Activated T-helper 1 cell treated with anti-CD3 and anti-CD28 coated beads, Interleukin-12 subunit alpha, Interleukin-12 subunit beta, Interleukin-2, Interleukin-4 antibody, amounts not matched to agents 30 ng/mL and 10 ng/mL and 1 ng/mL, durations not matched to agents 14 hours and 24 hours and 36 hours (primary cell): ENCODE data around the gene PEX6. TPM values are rescaled to one million over a fixed set of nuclear protein-coding genes. Genes with fewer than 3 reads are reported as not detected.
A peak's percentile ranks its signal among the peaks of the same experiment; 100 is the strongest.

ENCODE experiments used
- DNase-seq: peaks from one replicate; pipeline ENCODE4 v3.0.0; 2021; ENCODE audit warnings: low spot score
- H3K27ac Mint-ChIP-seq: one replicate; pipeline ENCODE4 v1.8.0; 2021; ENCODE audit warnings: mild to moderate bottlenecking, mixed read lengths
- H3K27me3 Mint-ChIP-seq: one replicate; pipeline ENCODE4 v1.8.0; 2022; ENCODE audit warnings: mild to moderate bottlenecking, moderate library complexity, mixed read lengths; ENCODE audit not compliant: insufficient read depth
- H3K36me3 Mint-ChIP-seq: one replicate; pipeline ENCODE4 v1.8.0; 2021; ENCODE audit warnings: low read depth, mixed read lengths
- H3K4me1 Mint-ChIP-seq: one replicate; pipeline ENCODE4 v1.8.0; 2021; ENCODE audit warnings: low read depth, mixed read lengths
- H3K4me3 Mint-ChIP-seq: one replicate; pipeline ENCODE4 v1.8.0; 2021; ENCODE audit warnings: mild to moderate bottlenecking, moderate library complexity, mixed read lengths
- H3K9me3 Mint-ChIP-seq: one replicate; pipeline ENCODE4 v1.8.0; 2021; ENCODE audit warnings: mixed read lengths
- intact Hi-C: fragments of 100-400 bp; cut with micrococcal nuclease; formaldehyde crosslinking; loops from one replicate; pipeline ENCODE4 v1.15.1; 2024
- total RNA-seq: library from RNA; stranded (reverse); gene quantifications from 2 replicates; pipeline ENCODE4 v1.2.3, GENCODE V29; 2022

The PEX6 gene
- total RNA-seq, 1 donor from 2014 or later, result 20.9 TPM

DNA sequence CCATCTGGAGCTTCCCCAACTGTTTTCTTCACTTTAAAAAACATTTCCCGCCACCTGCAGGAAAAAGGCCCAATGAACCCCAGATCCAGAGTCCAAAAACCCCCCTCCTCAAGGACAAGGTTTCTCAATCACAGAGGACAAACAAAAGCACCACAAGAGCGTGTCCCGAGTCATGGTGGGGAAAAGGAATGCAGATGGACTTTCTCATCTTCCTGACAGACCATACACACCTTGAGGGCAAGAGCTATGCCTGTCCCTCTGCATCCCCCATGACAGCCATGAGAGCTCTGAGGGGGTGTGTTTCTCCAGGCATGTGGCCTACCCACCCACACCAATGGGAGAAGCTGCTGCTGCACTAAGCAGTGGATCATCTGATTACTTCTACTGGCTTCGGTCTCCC lies 9.0 kb downstream of the PEX6 start:
- H3K27ac Mint-ChIP-seq, result peak overlapping the region; percentile 23
- intact Hi-C loops, result no loop called here
- DNase-seq, result no peak
- no peaks in the 10 kb centered on the region for H3K27me3 Mint-ChIP-seq
- peaks cover 20% of the 10 kb centered on the region for H3K36me3 Mint-ChIP-seq
- no peak overlapping the region for H3K4me3 Mint-ChIP-seq
- H3K4me1 Mint-ChIP-seq, result peaks cover 6% of the 10 kb centered on the region
- no peaks in the 10 kb centered on the region for H3K9me3 Mint-ChIP-seq

DNA sequence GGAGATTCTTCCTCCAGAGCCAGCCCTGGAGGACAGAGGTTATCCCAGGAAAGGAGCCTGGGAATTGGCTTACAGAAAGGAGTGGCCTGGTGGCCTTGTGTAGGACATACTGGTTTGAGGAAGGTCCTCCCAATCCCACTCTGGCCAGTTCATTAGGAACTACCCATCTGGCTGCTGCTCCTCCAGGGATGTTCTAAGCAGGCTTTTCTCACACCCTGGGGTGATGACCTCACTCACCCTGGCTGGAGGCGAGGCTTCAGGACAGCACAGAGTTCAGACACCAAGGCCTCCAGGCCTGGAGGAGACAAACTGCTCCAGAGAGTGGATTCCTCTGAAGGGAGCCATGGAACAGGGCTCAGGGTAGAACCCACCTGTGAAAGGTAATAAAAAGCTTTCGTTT lies 9.6 kb downstream of the PEX6 start:
- Mint-ChIP-seq H3K4me1 (peaks cover 6% of the 10 kb centered on the region), H3K4me3 (no peak overlapping the region), H3K27me3 (no peaks in the 10 kb centered on the region), H3K9me3 (no peaks in the 10 kb centered on the region), H3K27ac (no peak overlapping the region), H3K36me3 (peaks cover 20% of the 10 kb centered on the region)
- DNase-seq, result no peak
- intact Hi-C loops, result no loop called here

DNA sequence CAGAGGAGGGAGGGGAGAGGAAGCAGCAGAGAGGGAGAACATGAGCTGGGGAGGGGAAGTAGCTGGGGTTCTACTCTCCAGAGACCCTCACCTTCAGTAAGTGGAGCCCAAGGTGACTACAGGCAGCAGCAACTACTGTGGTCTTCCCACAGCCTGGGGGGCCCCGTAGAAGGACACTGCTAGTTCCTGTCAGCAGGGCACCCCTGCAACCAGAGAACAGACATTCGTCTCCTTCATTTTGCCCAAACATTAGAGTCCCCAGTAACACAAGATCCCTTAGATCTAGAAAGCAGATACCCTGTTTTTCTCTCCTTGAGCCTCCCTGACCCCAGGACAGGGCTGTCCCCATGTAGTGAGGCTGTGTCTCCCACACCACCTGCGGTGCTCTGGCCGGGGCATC lies 10.2 kb downstream of the PEX6 start:
- intact Hi-C loops, result no loop called here
- no peak for DNase-seq
- Mint-ChIP-seq H3K4me1 (peaks cover 6% of the 10 kb centered on the region), H3K4me3 (no peak overlapping the region), H3K9me3 (no peaks in the 10 kb centered on the region), H3K27me3 (no peaks in the 10 kb centered on the region), H3K36me3 (peaks cover 18% of the 10 kb centered on the region), H3K27ac (no peak overlapping the region)

DNA sequence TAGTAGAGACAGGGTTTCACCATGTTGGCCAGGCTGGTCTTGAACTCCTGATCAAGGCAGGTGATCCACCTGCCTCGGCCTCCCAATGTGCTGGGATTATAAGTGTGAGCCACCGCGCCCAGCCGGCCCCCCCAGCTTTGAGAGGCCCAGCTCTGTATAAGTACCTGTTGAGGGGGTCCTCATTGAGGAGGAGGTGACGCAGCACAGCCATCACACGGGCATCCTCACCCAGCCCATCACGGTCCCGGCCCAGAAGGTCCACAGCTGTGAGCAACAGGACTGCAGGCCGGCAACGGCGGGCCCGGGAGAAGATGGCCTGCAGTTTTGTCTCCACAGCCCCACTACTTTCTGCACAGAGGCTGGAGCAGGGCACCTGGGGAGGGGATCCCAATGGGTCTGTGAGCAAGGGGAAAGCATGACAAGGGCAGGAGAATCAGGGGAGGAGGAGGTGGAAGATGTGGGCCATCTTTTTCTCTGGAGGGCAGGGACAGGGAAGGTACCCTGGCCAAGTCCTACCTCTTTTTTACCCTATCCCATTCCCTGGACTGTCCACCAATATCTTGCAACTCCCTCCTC lies 10.8 kb downstream of the PEX6 start:
- Mint-ChIP-seq H3K27ac (no peak overlapping the region), H3K9me3 (no peaks in the 10 kb centered on the region), H3K4me1 (peaks cover 6% of the 10 kb centered on the region), H3K36me3 (peaks cover 15% of the 10 kb centered on the region), H3K27me3 (no peaks in the 10 kb centered on the region), H3K4me3 (no peak overlapping the region)
- no peak for DNase-seq
- intact Hi-C loops, result no loop called here

DNA sequence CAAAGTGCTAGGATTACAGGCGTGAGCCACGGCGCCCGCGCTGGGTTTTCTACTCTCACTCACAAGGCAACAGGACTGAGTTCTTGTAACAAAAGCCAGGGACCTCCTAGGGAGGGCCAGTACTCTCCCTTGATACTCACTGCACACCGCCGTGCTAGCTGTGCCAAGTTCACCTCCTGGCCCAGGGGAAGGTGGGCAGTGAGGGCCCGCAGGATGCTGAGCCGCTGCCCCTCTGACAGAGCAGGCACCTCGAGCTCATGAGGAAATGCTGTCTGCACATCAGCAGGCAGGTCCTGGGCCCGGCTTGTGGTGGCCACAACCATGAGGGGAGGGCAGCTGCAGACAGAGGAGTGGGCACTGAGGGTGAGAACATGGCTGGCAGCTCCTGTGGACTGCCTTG lies 11.8 kb downstream of the PEX6 start:
- Mint-ChIP-seq H3K9me3 (no peaks in the 10 kb centered on the region), H3K4me3 (no peak overlapping the region), H3K36me3 (peaks cover 20% of the 10 kb centered on the region), H3K4me1 (peaks cover 11% of the 10 kb centered on the region), H3K27ac (peak overlapping the region; percentile 23), H3K27me3 (no peaks in the 10 kb centered on the region)
- DNase-seq, result no peak
- intact Hi-C loops, result no loop called here

DNA sequence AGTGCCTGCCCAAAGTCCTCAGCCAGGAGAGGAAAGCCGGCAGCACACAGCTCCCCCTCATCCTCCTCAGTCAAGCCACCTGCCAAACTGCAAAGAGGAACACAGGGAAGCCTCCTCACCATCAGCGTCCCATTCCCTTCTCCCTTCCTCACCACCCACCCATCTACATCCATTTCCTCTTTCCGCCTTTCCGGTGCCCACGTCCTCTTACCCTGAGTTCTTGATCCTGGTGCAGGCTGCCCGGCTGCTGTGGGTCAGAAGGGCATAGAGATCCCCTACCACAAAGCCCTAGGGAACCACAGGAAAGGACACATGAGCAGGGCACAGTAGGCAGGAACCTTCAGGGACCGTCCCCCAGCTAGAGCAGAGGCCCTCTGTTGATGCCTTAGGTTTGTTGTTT lies 12.4 kb downstream of the PEX6 start:
- Mint-ChIP-seq H3K27ac (no peak overlapping the region), H3K36me3 (peaks cover 24% of the 10 kb centered on the region), H3K4me1 (peaks cover 11% of the 10 kb centered on the region), H3K27me3 (no peaks in the 10 kb centered on the region), H3K9me3 (no peaks in the 10 kb centered on the region), H3K4me3 (no peak overlapping the region)
- DNase-seq, result no peak
- intact Hi-C loops, result no loop called here

DNA sequence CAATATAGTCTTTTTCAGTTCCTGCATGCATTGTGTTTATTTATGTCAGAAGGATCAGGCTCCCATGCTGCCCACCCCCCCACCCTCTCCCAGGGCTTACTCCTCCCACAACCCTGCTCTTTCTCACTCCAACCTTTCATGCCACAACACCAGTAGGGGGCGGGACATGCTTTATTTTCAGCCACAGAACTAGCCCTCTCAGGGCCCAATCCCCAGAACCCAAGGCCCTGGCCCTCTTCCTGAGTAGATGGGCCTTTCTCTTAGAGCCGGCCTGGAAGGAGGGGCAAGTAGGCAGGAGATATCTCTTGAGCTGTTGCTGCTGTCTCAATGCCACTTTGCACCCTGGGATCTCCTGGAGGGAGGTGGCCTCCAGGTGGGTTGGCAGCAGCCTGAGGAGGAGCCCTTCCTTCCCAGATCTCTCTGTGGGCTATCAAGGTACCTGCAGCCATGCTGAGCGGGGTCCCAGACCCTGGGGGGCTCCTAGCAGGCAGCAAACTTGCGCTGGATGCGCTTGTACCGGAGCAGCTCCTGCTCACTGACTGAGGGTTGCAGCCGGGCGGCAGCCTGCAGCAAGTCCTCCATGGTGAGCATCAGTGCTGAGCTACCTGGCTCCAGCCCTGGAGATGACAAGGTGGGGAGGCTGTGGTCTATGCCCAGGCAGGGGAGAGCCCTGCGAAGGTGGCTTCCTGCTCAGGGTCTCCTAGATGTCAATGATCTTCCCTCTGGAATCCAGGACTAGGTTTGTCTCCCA lies 15.0 kb downstream of the PEX6 start:
- Mint-ChIP-seq H3K4me3 (no peak overlapping the region), H3K4me1 (peaks cover 18% of the 10 kb centered on the region), H3K9me3 (no peaks in the 10 kb centered on the region), H3K36me3 (peaks cover 21% of the 10 kb centered on the region), H3K27me3 (peaks cover 18% of the 10 kb centered on the region), H3K27ac (no peak overlapping the region)
- intact Hi-C loops, result loop anchor here (5.0 kb wide), 1 partner anchor 62 kb away; no protein-coding TSS in a partner anchor
- DNase-seq, result no peak

DNA sequence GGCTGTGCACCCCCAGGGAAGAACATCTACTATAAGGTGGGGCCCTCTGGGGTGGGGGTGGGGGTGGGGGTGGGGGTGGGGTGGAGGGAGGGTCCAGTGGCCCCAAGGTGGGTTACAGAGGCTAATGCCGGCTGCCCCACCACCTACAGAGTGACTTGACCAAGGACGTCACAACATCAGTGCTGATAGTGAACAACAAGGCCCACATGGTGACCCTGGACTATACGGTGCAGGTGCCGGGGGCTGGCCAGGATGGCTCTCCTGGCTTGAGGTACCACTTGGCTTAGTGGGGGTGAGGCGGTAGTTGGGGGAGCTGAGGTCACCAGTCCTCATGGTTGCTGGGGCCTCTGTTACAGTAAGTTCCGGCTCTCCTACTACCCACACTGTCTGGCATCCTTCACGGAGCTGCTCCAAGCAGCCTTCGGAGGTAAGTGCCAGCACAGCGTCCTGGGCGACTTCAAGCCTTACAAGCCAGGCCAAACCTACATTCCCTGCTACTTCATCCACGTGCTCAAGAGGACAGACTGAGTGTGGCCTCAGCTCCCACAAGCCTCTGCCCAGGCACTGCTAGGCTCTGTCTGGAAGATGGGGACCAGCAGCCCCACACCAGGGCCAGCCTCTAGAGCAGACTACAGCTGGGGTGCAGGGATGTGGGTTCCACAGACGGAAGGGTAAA lies 15.7 kb downstream of the PEX6 start:
- H3K36me3 Mint-ChIP-seq, result peaks cover 18% of the 10 kb centered on the region
- no peak overlapping the region for H3K4me3 Mint-ChIP-seq
- no peak overlapping the region for H3K27ac Mint-ChIP-seq
- H3K27me3 Mint-ChIP-seq, result peaks cover 18% of the 10 kb centered on the region
- H3K9me3 Mint-ChIP-seq, result no peaks in the 10 kb centered on the region
- peaks cover 18% of the 10 kb centered on the region for H3K4me1 Mint-ChIP-seq
- DNase-seq, result no peak
- intact Hi-C loops, result loop anchor here (5.0 kb wide), 1 partner anchor 61 kb away; no protein-coding TSS in a partner anchor

DNA sequence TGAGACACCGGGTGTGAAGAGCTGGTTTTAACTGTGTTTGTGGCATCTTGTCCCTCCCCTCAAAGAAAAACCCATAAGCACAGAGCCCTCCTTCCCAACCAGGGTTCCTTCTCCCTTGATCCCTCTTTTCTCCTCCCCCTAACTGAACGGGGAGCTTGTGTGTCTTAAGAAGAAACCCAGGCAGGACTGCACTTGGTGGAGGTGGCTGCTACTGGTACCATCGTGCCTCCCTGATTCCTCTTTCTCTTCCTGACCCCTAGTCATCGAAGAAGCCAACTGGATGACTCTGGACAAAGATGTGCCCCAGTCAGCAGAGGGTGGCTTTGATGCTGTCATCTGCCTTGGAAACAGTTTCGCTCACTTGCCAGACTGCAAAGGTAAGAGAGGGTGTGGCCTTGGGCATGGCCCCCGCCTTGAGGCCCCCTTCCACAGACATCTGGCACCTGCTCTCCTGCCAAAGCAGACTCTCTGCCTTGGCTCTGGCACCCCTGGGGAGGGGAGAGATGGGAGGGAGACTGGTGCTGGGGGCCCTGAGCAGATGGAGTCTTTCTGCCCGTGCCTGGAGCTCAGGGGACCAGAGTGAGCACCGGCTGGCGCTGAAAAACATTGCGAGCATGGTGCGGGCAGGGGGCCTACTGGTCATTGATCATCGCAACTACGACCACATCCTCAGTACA lies 16.3 kb downstream of the PEX6 start:
- Mint-ChIP-seq H3K4me3 (no peak overlapping the region), H3K27me3 (peaks cover 18% of the 10 kb centered on the region), H3K27ac (no peak overlapping the region), H3K9me3 (no peaks in the 10 kb centered on the region), H3K4me1 (peaks cover 18% of the 10 kb centered on the region), H3K36me3 (peaks cover 15% of the 10 kb centered on the region)
- intact Hi-C loops, result loop anchor here (5.0 kb wide), 1 partner anchor 60 kb away; no protein-coding TSS in a partner anchor
- no peak for DNase-seq

DNA sequence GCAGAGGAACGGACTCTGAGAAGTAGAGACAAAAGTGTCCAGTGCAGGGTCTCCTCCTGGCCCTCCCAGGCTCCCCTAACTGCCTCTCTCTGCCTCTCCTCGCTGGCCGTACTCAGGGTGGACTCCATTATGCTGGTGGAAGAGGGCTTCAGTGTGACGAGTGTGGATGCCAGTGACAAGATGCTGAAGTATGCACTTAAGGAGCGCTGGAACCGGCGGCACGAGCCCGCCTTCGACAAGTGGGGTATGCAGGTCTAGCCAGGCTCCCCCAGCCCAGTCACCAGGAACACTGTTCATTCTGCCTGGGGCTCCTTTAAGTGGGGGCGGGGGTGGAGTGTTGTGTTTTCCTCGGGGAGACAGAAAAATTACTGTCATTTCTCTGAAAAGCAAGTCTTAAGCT lies 16.9 kb downstream of the PEX6 start:
- Mint-ChIP-seq H3K27me3 (peaks cover 18% of the 10 kb centered on the region), H3K9me3 (no peaks in the 10 kb centered on the region), H3K36me3 (peaks cover 13% of the 10 kb centered on the region), H3K4me1 (peaks cover 18% of the 10 kb centered on the region), H3K27ac (no peak overlapping the region), H3K4me3 (no peak overlapping the region)
- intact Hi-C loops, result loop anchor here (5.0 kb wide), 1 partner anchor 60 kb away; no protein-coding TSS in a partner anchor
- no peak for DNase-seq

DNA sequence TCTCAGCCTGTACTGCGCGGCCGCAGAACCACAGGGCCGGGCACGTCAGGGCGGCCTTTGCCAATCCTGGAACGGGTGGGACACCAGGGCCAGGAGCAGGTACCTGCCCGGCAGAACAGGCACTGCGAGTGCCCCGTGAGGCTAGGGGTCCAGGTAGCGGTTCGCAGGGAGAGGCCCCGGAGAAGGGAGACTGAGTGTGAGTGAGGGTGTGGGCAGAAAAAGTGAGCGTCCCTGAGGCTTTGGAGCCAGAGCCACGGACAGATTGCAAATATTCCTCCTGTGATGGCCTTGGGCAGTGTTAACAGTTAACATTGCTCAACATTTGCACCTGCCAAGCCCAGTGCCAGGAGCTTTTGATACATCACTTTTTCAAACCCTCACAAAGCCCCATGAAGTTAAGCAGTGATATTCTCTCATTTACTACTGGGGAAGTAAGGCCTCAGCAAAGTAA lies 17.9 kb downstream of the PEX6 start:
- H3K4me3 Mint-ChIP-seq, result no peak overlapping the region
- H3K36me3 Mint-ChIP-seq, result peaks cover 13% of the 10 kb centered on the region
- peaks cover 18% of the 10 kb centered on the region for H3K27me3 Mint-ChIP-seq
- no peaks in the 10 kb centered on the region for H3K9me3 Mint-ChIP-seq
- H3K4me1 Mint-ChIP-seq, result peaks cover 18% of the 10 kb centered on the region
- no peak for DNase-seq
- no peak overlapping the region for H3K27ac Mint-ChIP-seq
- intact Hi-C loops, result loop anchor here (5.0 kb wide), 1 partner anchor 59 kb away; no protein-coding TSS in a partner anchor

DNA sequence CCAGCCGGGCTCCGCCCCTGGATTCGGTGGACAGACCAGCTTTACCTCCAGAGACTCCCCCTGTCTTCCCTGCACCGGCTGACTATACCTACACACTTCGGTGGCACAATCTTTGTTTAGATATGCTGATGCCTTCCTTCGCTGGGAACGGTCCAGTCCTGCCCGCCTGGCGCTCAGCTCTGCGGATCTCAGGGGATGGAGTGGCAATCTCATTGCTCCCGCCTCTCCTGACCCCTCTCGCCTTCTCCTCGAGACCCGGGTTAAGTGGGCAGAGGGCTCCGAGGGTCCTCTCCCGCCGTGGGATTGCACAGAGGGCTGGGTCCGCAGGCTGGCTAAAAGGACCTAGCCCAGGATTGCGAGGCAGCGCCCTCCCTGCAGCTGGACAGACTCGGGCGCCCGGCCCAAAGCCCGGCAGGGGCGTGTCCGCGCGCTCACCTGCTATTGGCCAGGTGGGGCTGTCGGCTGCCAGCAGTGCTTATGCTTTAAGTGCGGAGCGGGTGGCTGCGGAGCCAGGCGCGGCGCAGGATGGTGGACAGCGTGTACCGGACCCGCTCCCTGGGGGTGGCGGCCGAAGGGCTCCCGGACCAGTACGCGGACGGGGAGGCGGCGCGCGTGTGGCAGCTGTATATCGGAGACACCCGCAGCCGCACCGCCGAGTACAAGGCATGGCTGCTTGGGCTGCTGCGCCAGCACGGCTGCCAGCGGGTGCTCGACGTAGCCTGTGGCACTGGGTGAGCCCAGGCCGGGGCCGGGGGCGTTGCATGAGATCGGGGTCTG lies 18.6 kb downstream of the PEX6 start, which contains the start of gene GNMT:
GNMT (plus strand) TSS at position 512 of the 777 bp plus-strand sequence; CDS start at position 526, 14 bp downstream.
- Mint-ChIP-seq H3K27ac (no peak within 1 kb of the TSS), H3K4me3 (peak within 1 kb of the TSS; percentile 49), H3K9me3 (no peaks in the 10 kb centered on the region), H3K27me3 (peaks cover 18% of the 10 kb centered on the region), H3K36me3 (peaks cover 13% of the 10 kb centered on the region), H3K4me1 (peaks cover 18% of the 10 kb centered on the region)
- intact Hi-C loops, result loop anchor here (1.0 to 5.0 kb wide), 2 partner anchors 19 to 58 kb away; partner anchors contain the start of gene PEX6
- peak; percentile 11 for DNase-seq
